H1 (cell line): ENCODE data around the gene ASB7.

ENCODE experiments used
- BRCA1 ChIP-seq: IDR thresholded peaks from 2 replicates; pipeline ENCODE4 v1.6.1; 2012; ENCODE audit warnings: low read depth, low read length, improper control_type of control experiment
- CHD7 ChIP-seq: fragments of 300-600 bp; sonication (generic); IDR thresholded peaks from 2 replicates; pipeline ENCODE4 v1.7.1; 2012; ENCODE audit warnings: low read length, moderate library complexity, mild to moderate bottlenecking, inconsistent platforms; ENCODE audit not compliant: insufficient replicate concordance
- CTCF ChIP-seq, 3 experiments: IDR thresholded peaks; 1 replicate in 2 of 3; 2 replicates in 1 of 3; pipeline versions ENCODE4 v1.5.1 to v1.6.1; 2011; ENCODE audit warnings: low read length in 3 of 3, mild to moderate bottlenecking in 3 of 3, inconsistent platforms in 2 of 3, low read depth in 1 of 3, moderate library complexity in 1 of 3; ENCODE audit not compliant: insufficient read depth in 1 of 3; ENCODE audit errors: control extremely low read depth in 1 of 3
- POLR2A ChIP-seq, 2 experiments: IDR thresholded peaks; 1 replicate in 1 of 2; 2 replicates in 1 of 2; pipeline ENCODE4 v1.6.1; 2011; ENCODE audit warnings: low read depth in 2 of 2, low read length in 2 of 2, mild to moderate bottlenecking in 2 of 2; ENCODE audit errors: control extremely low read depth in 1 of 2
- POLR2AphosphoS5 ChIP-seq: IDR thresholded peaks from 2 replicates; pipeline ENCODE4 v1.6.1; 2011; ENCODE audit warnings: low read depth, low read length
- RAD21 ChIP-seq, 2 experiments: IDR thresholded peaks in 1 of 2; conservative IDR thresholded peaks in 1 of 2; 2 replicates each; pipeline ENCODE4 v1.6.1; 2011; ENCODE audit warnings: low read depth in 2 of 2, low read length in 2 of 2, improper control_type of control experiment in 1 of 2, inconsistent platforms in 1 of 2, mild to moderate bottlenecking in 1 of 2, moderate library complexity in 1 of 2
- SAP30 ChIP-seq: fragments of 300-600 bp; sonication (generic); IDR thresholded peaks from 2 replicates; pipeline ENCODE4 v1.7.1; 2012; ENCODE audit warnings: low read length, moderate library complexity, mild to moderate bottlenecking, inconsistent platforms; ENCODE audit not compliant: insufficient read depth, insufficient replicate concordance
- SIRT6 ChIP-seq: IDR thresholded peaks from one replicate; pipeline ENCODE4 v1.7.1; 2012; ENCODE audit warnings: low read length, inconsistent platforms

- TF ChIP-seq RAD21 (IDR thresholded peaks at IDR 0.05 in 1 of 2, conservative IDR thresholded peaks at IDR 0.05 in 1 of 2; ENCODE audit: low read depth in 2 of 2, low read length in 2 of 2) (no peak), BRCA1 (no peak), CHD7 (no peak), SIRT6 (no peak), SAP30 (no peak), POLR2A (IDR thresholded peaks at IDR 0.05; ENCODE audit: control extremely low read depth in 1 of 2, low read depth in 2 of 2, low read length in 2 of 2) (no peak), CTCF (IDR thresholded peaks at IDR 0.05; ENCODE audit: control extremely low read depth in 1 of 3, insufficient read depth in 1 of 3, low read depth in 1 of 3, low read length in 3 of 3) (no peak), POLR2AphosphoS5 (no peak)
Observed at GRCh38 chr15:100695048-100695447, 92.7 kb downstream of the ASB7 start.
